ENCODE results near the gene SMC4. TPM values are rescaled to one million over a fixed set of nuclear protein-coding genes. Genes with fewer than 3 reads are reported as not detected.

SMC4 gene
- total RNA-seq, 2 experiments from 2014 or later, result 292 to 300 TPM

GRCh38 chr3:160400030-160400701 is 716 bp downstream of the SMC4 start:
- peak overlapping the region; percentile 94 for H3K4me3 Mint-ChIP-seq
- DNase-seq (peak; percentile 57), ATAC-seq (peak; percentile 30)
- peaks cover 50% of the 10 kb centered on the region for H3K36me3 Mint-ChIP-seq (ENCODE audit: low read depth)
- no peaks in the 10 kb centered on the region for H3K9me3 Mint-ChIP-seq (ENCODE audit: insufficient read depth)
- no peaks in the 10 kb centered on the region for H3K27me3 Mint-ChIP-seq (ENCODE audit: low read depth)
- CTCF ChIA-PET, result interaction anchor here (0.9 to 1.5 kb wide), 3 partner anchors 15 to 51 kb away, joined by 3 read pairs; partner anchors contain the start of gene TRIM59
- H3K4me1 Mint-ChIP-seq (ENCODE audit: low read depth), result peaks cover 47% of the 10 kb centered on the region
- POLR2A ChIA-PET, result interaction anchor here (0.6 to 2.3 kb wide), 13 partner anchors 7 to 175 kb away, joined by 3 to 76 read pairs (median 4); partner anchors contain the start of genes C3orf80 and TRIM59
- H3K27ac Mint-ChIP-seq, result peak overlapping the region; percentile 97

GRCh38 chr3:160400702-160401150 is 1.3 kb downstream of the SMC4 start:
- Mint-ChIP-seq H3K4me3 (peak overlapping the region; percentile 94), H3K27ac (peak overlapping the region; percentile 97), H3K27me3 (ENCODE audit: low read depth) (no peaks in the 10 kb centered on the region), H3K9me3 (ENCODE audit: insufficient read depth) (no peaks in the 10 kb centered on the region), H3K4me1 (ENCODE audit: low read depth) (peaks cover 47% of the 10 kb centered on the region), H3K36me3 (ENCODE audit: low read depth) (peaks cover 54% of the 10 kb centered on the region)
- ChIA-PET CTCF (interaction anchor here (1.6 kb wide), 1 partner anchor 14 kb away, joined by 14 read pairs; no protein-coding TSS in a partner anchor), POLR2A (interaction anchor here (0.8 to 2.3 kb wide), 10 partner anchors 10 to 175 kb away, joined by 3 to 76 read pairs (median 6); partner anchors contain the start of genes C3orf80 and TRIM59)
- DNase-seq, result peak; percentile 29
- peak; percentile 10 for ATAC-seq

- CTCF ChIA-PET, result interaction anchor here (1.0 to 2.2 kb wide), 4 partner anchors 8 to 369 kb away, joined by 4 to 14 read pairs (median 6); no protein-coding TSS in a partner anchor
- POLR2A ChIA-PET, result interaction anchor here (0.6 to 1.6 kb wide), 4 partner anchors 11 to 48 kb away, joined by 4 to 19 read pairs (median 5); partner anchors contain the start of gene TRIM59
- peaks cover 50% of the 10 kb centered on the region for H3K4me1 Mint-ChIP-seq (ENCODE audit: low read depth)
- H3K36me3 Mint-ChIP-seq (ENCODE audit: low read depth), result peaks cover 60% of the 10 kb centered on the region
- H3K4me3 Mint-ChIP-seq, result peak overlapping the region; percentile 94
- H3K27me3 Mint-ChIP-seq (ENCODE audit: low read depth), result no peaks in the 10 kb centered on the region
- peak overlapping the region; percentile 93 for H3K27ac Mint-ChIP-seq
- DNase-seq (peak; percentile 27), ATAC-seq (no peak)
- no peaks in the 10 kb centered on the region for H3K9me3 Mint-ChIP-seq (ENCODE audit: insufficient read depth)
Measured at GRCh38 chr3:160401291-160402095, 2.0 kb downstream of the SMC4 start.

DNA sequence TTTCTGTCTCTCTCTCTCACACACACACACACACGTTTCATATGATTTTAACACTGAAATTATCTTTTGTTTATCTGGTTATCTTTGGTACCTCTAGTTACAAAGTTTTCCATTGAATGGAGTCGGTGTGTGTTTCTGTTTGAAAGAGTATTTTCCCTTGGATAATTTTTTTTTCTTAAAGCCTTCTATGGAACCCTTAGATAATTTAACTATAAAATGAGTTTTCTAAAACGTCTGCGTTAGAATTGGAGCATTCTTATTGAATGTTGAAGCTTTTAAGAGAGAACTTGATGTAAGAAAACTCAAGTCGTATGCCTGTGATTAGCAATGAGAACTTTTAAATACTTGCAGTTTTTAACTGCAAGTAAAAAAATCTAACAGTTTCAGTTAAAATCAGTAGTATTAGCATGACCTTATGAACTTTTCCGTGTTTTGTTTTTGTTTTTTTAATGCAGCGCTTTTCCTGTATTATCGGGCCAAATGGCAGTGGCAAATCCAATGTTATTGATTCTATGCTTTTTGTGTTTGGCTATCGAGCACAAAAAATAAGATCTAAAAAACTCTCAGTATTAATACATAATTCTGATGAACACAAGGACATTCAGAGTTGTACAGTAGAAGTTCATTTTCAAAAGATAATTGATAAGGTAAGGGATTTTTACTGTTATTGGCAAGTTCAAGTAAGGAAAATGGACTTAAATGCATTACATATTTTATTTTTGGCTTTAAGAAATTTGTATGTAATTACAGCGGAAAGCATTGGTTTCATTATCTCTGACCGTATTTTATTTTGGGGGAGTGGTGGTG is 3.0 kb downstream of the SMC4 start:
- Mint-ChIP-seq H3K4me3 (peak overlapping the region; percentile 94), H3K9me3 (ENCODE audit: insufficient read depth) (no peaks in the 10 kb centered on the region), H3K36me3 (ENCODE audit: low read depth) (peaks cover 66% of the 10 kb centered on the region), H3K4me1 (ENCODE audit: low read depth) (peaks cover 44% of the 10 kb centered on the region), H3K27ac (peak overlapping the region; percentile 65), H3K27me3 (ENCODE audit: low read depth) (no peaks in the 10 kb centered on the region)
- no peak for DNase-seq
- ATAC-seq, result no peak
- ChIA-PET CTCF (interaction anchor here (1.0 to 2.2 kb wide), 6 partner anchors 8 to 370 kb away, joined by 3 to 14 read pairs (median 6); no protein-coding TSS in a partner anchor), POLR2A (interaction anchor here (0.5 to 1.6 kb wide), 6 partner anchors 17 to 163 kb away, joined by 3 to 19 read pairs (median 4); partner anchors contain the start of genes KPNA4 and TRIM59)

GRCh38 chr3:160403028-160403545 is 3.6 kb downstream of the SMC4 start:
- H3K4me1 Mint-ChIP-seq (ENCODE audit: low read depth), result peaks cover 45% of the 10 kb centered on the region

GRCh38 chr3:160403796-160404470 is 4.5 kb downstream of the SMC4 start:
- H3K4me1 Mint-ChIP-seq (ENCODE audit: low read depth), result peaks cover 46% of the 10 kb centered on the region
- peak overlapping the region; percentile 94 for H3K4me3 Mint-ChIP-seq
- no peaks in the 10 kb centered on the region for H3K9me3 Mint-ChIP-seq (ENCODE audit: insufficient read depth)
- ChIA-PET POLR2A (interaction anchor here (0.8 to 1.0 kb wide), 3 partner anchors 39 to 47 kb away, joined by 3 to 9 read pairs (median 5); partner anchors contain the start of gene TRIM59), CTCF (interaction anchor here (0.6 to 1.2 kb wide), 4 partner anchors 9 to 178 kb away, joined by 3 to 9 read pairs (median 3); no protein-coding TSS in a partner anchor)
- H3K36me3 Mint-ChIP-seq (ENCODE audit: low read depth), result peaks cover 77% of the 10 kb centered on the region
- no peak for DNase-seq
- no peak for ATAC-seq
- H3K27ac Mint-ChIP-seq, result peak overlapping the region; percentile 71
- H3K27me3 Mint-ChIP-seq (ENCODE audit: low read depth), result no peaks in the 10 kb centered on the region

More at GRCh38 chr3:160403028-160403545, 3.6 kb downstream of the SMC4 start:
- peak overlapping the region; percentile 94 for H3K4me3 Mint-ChIP-seq
- no peaks in the 10 kb centered on the region for H3K27me3 Mint-ChIP-seq (ENCODE audit: low read depth)
- peak overlapping the region; percentile 71 for H3K27ac Mint-ChIP-seq
- H3K9me3 Mint-ChIP-seq (ENCODE audit: insufficient read depth), result no peaks in the 10 kb centered on the region
- H3K36me3 Mint-ChIP-seq (ENCODE audit: low read depth), result peaks cover 72% of the 10 kb centered on the region
- ATAC-seq (no peak), DNase-seq (no peak)
- POLR2A ChIA-PET, result interaction anchor here (0.5 to 1.0 kb wide), 5 partner anchors 16 to 162 kb away, joined by 3 to 9 read pairs (median 4); partner anchors contain the start of genes KPNA4 and TRIM59
- CTCF ChIA-PET, result interaction anchor here (1.0 to 2.2 kb wide), 3 partner anchors 10 to 371 kb away, joined by 3 to 9 read pairs (median 7); no protein-coding TSS in a partner anchor

GRCh38 chr3:160409812-160410610 is 10.6 kb downstream of the SMC4 start:
- DNase-seq (no peak), ATAC-seq (peak; percentile 9)
- Mint-ChIP-seq H3K4me3 (no peak overlapping the region), H3K27ac (peak overlapping the region; percentile 61), H3K9me3 (ENCODE audit: insufficient read depth) (no peaks in the 10 kb centered on the region), H3K36me3 (ENCODE audit: low read depth) (peaks cover 62% of the 10 kb centered on the region), H3K4me1 (ENCODE audit: low read depth) (peaks cover 43% of the 10 kb centered on the region), H3K27me3 (ENCODE audit: low read depth) (no peaks in the 10 kb centered on the region)
- CTCF ChIA-PET, result interaction anchor here (1.1 to 1.5 kb wide), 4 partner anchors 8 to 377 kb away, joined by 3 to 5 read pairs (median 4); partner anchors contain the start of gene TRIM59
- POLR2A ChIA-PET, result interaction anchor here (0.9 to 4.6 kb wide), 5 partner anchors 9 to 40 kb away, joined by 3 to 22 read pairs (median 4); partner anchors contain the start of genes SMC4 and TRIM59

GRCh38 chr3:160412477-160412876 is 13.0 kb downstream of the SMC4 start:
- Mint-ChIP-seq H3K27ac (no peak overlapping the region), H3K4me1 (ENCODE audit: low read depth) (peaks cover 49% of the 10 kb centered on the region), H3K9me3 (ENCODE audit: insufficient read depth) (no peaks in the 10 kb centered on the region), H3K4me3 (no peak overlapping the region), H3K36me3 (ENCODE audit: low read depth) (peaks cover 66% of the 10 kb centered on the region), H3K27me3 (ENCODE audit: low read depth) (no peaks in the 10 kb centered on the region)
- ChIA-PET POLR2A (interaction anchor here (1.4 to 1.5 kb wide), 2 partner anchors 11 to 37 kb away, joined by 6 to 7 read pairs; partner anchors contain the start of gene TRIM59), CTCF (interaction anchor here (0.6 to 2.1 kb wide), 8 partner anchors 9 to 540 kb away, joined by 3 to 9 read pairs (median 3); no protein-coding TSS in a partner anchor)
- ATAC-seq (no peak), DNase-seq (no peak)

GRCh38 chr3:160413613-160414248 is 14.3 kb downstream of the SMC4 start:
- peaks cover 47% of the 10 kb centered on the region for H3K4me1 Mint-ChIP-seq (ENCODE audit: low read depth)
- ATAC-seq, result peak; percentile 70
- CTCF ChIA-PET, result interaction anchor here (0.6 to 2.3 kb wide), 15 partner anchors 10 to 529 kb away, joined by 3 to 14 read pairs (median 3); partner anchors contain the start of gene TRIM59

More at GRCh38 chr3:160413613-160414248, 14.3 kb downstream of the SMC4 start:
- H3K36me3 Mint-ChIP-seq (ENCODE audit: low read depth), result peaks cover 67% of the 10 kb centered on the region
- H3K4me3 Mint-ChIP-seq, result no peak overlapping the region
- H3K9me3 Mint-ChIP-seq (ENCODE audit: insufficient read depth), result no peaks in the 10 kb centered on the region
- POLR2A ChIA-PET, result interaction anchor here (1.1 to 1.5 kb wide), 4 partner anchors 12 to 36 kb away, joined by 3 to 7 read pairs (median 4); partner anchors contain the start of gene TRIM59
- H3K27me3 Mint-ChIP-seq (ENCODE audit: low read depth), result no peaks in the 10 kb centered on the region
- peak; percentile 70 for DNase-seq
- H3K27ac Mint-ChIP-seq, result no peak overlapping the region

All from activated CD8-positive, alpha-beta T cell treated with anti-CD3 and anti-CD28 coated beads, Interleukin-2, amount 10 ng/mL, durations not matched to agents 7 days and 5 days (primary cell).